Neural cell (in vitro differentiated cells): ENCODE measurements around the gene CPEB1. TPM values are rescaled to one million over a fixed set of nuclear protein-coding genes. Genes with fewer than 3 reads are reported as not detected.
"Not testable (repeated sequence)": the region's sequence is repeated elsewhere in the genome, so short reads cannot be mapped to it uniquely, and the experiment has no call there.

Source experiments
- H2AFZ ChIP-seq: fragments of 200-600, 300-800 bp; sonication (generic), shearing (Covaris generic); 2 replicates; pipeline ENCODE4 v1.6.0; 2014; ENCODE audit warnings: low read depth, mild to moderate bottlenecking, antibody characterized with exemption, low read length, moderate library complexity
- H3F3A ChIP-seq: fragments of 200-600 bp; shearing (Covaris generic); 2 replicates; pipeline ENCODE4 v1.6.1; 2016; ENCODE audit warnings: mild to moderate bottlenecking, moderate library complexity, mixed read lengths, antibody characterized with exemption, low read length; ENCODE audit not compliant: insufficient read depth, poor library complexity, severe bottlenecking
- H3K27ac ChIP-seq: fragments of 200-600, 300-800 bp; sonication (generic), shearing (Covaris generic); 2 replicates; pipeline ENCODE4 v1.5.1; 2014; ENCODE audit warnings: mild to moderate bottlenecking, low read length, moderate library complexity
- H3K27me3 ChIP-seq: fragments of 300-800, 200-600 bp; sonication (generic), shearing (Covaris generic); 2 replicates; pipeline ENCODE4 v1.6.0; 2014; ENCODE audit warnings: mild to moderate bottlenecking, low read depth, low read length, moderate library complexity; ENCODE audit not compliant: insufficient read depth
- H3K36me3 ChIP-seq: fragments of 300-800, 200-600 bp; sonication (generic), shearing (Covaris generic); 2 replicates; pipeline ENCODE4 v1.5.1; 2014; ENCODE audit warnings: mild to moderate bottlenecking, antibody characterized with exemption, low read length, moderate library complexity; ENCODE audit not compliant: insufficient read depth
- H3K4me2 ChIP-seq: fragments of 300-800, 200-600 bp; sonication (generic), shearing (Covaris generic); 2 replicates; pipeline ENCODE4 v1.6.0; 2014; ENCODE audit warnings: mild to moderate bottlenecking, low read length
- H3K4me3 ChIP-seq: fragments of 300-800, 200-600 bp; sonication (generic), shearing (Covaris generic); 2 replicates; pipeline ENCODE4 v1.5.1; 2014; ENCODE audit warnings: mild to moderate bottlenecking, low read length, moderate library complexity
- H3K79me2 ChIP-seq: fragments of 200-600 bp; shearing (Covaris generic); replicated peaks from 2 replicates; pipeline ENCODE4 v1.6.0; 2014; ENCODE audit warnings: mild to moderate bottlenecking, low read length, moderate library complexity; ENCODE audit not compliant: insufficient read depth
- H3K9ac ChIP-seq: fragments of 300-800, 200-600 bp; sonication (generic), shearing (Covaris generic); 2 replicates; pipeline ENCODE4 v1.6.1; 2016; ENCODE audit warnings: mild to moderate bottlenecking, low read length, mixed read lengths
- H3K9me2 ChIP-seq: fragments of 200-600 bp; shearing (Covaris generic); 2 replicates; pipeline ENCODE4 v1.6.1; 2016; ENCODE audit warnings: mild to moderate bottlenecking, low read length, mixed read lengths; ENCODE audit not compliant: insufficient read depth
- H3K9me3 ChIP-seq: fragments of 200-600, 300-800 bp; sonication (generic), shearing (Covaris generic); 2 replicates; pipeline ENCODE4 v1.6.1; 2016; ENCODE audit warnings: mild to moderate bottlenecking, mixed run types, low read length, moderate library complexity, mixed read lengths
- H4K20me1 ChIP-seq: fragments of 200-600 bp; shearing (Covaris generic); 2 replicates; pipeline ENCODE4 v1.6.1; 2016; ENCODE audit warnings: mild to moderate bottlenecking, mixed run types; ENCODE audit not compliant: insufficient read depth
- EZH2 ChIP-seq: fragments of 200-600, 300-800 bp; shearing (Covaris generic), sonication (generic); IDR thresholded peaks from 2 replicates; pipeline ENCODE4 v1.6.1; 2014; ENCODE audit warnings: antibody characterized with exemption, low read length, borderline replicate concordance, mild to moderate bottlenecking; ENCODE audit not compliant: insufficient read depth, poor library complexity, severe bottlenecking
- POLR2AphosphoS5 ChIP-seq: IDR thresholded peaks from 2 replicates; pipeline ENCODE4 v1.6.1; 2012
- RAD21 ChIP-seq: fragments of 450-650 bp; conservative IDR thresholded peaks from 2 replicates; pipeline ENCODE4 v1.6.1; 2014; ENCODE audit warnings: antibody characterized with exemption, mild to moderate bottlenecking, moderate library complexity
- SMC3 ChIP-seq: fragments of 450-650 bp; conservative IDR thresholded peaks from 2 replicates; pipeline ENCODE4 v1.6.1; 2014; ENCODE audit warnings: antibody characterized with exemption, mild to moderate bottlenecking, moderate library complexity; ENCODE audit not compliant: poor library complexity
- TAF1 ChIP-seq: IDR thresholded peaks from 2 replicates; pipeline ENCODE4 v1.6.1; 2012; ENCODE audit warnings: low read depth
- polyA plus RNA-seq: library from polyadenylated mRNA; depleted of rRNA; stranded (reverse); fragments of >200 nt; gene quantifications from 2 replicates; pipeline ENCODE4 v1.2.3, GENCODE V29; 2014
- TF ChIP-seq, protein P1 (sequence below): fragments of 450-650 bp; IDR thresholded peaks from 2 replicates; pipeline ENCODE4 v1.5.1; 2014; ENCODE audit warnings: antibody characterized with exemption, mild to moderate bottlenecking, moderate library complexity; ENCODE audit not compliant: poor library complexity, severe bottlenecking

CPEB1 gene
- polyA plus RNA-seq, 1 donor from 2014 or later = 0.61 TPM

DNA sequence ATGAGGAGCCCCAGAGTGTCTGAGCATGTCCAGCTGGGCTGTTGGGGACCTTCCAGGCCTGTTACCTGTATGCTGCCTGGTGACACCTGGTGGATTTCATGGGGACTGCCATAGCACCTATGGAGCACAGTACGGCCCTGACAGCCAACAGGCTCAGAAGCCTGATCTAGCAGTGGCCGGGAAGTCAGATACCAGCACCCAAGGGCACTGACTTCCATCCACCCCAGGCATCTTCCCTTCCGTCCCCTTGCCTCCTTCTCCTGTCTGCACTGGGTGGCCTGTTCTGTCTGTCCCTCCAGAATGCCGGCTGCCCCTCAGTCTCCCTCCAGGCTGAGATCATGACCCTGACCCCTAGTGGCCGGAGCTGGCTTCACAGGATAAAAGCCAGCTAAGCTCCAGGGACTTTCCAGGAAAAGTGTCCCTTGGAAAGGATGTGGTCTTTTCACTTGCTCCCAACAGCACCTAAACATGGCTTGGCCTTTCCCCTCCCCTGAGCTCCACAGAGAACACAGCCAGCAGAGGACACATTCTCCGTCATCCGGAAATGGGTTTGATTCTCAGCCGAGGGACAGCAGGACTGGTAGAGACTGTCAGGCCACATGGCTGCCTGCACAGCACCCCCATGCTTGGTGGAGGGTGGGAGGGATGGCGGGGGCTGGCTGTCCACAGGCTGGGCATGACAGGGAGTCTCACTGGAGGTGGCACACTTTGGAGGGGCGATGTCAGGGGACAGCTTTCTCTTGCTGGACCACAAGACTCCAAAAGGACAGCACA, 116.4 kb downstream of the CPEB1 start:
- Histone ChIP-seq H3K36me3 (no peaks in the 10 kb centered on the region), H4K20me1 (no peaks in the 10 kb centered on the region), H3K27me3 (no peaks in the 10 kb centered on the region), H3F3A (no peaks in the 10 kb centered on the region), H3K27ac (no peak overlapping the region), H3K9ac (peak overlapping the region; percentile 20), H3K79me2 (no peaks in the 10 kb centered on the region), H3K9me3 (no peaks in the 10 kb centered on the region), H3K4me3 (peak overlapping the region; percentile 52), H2AFZ (no peak overlapping the region), H3K4me2 (no peak overlapping the region), H3K9me2 (no peaks in the 10 kb centered on the region)
- TF ChIP-seq SMC3 (peak; percentile 97), RAD21 (peak; percentile 76), POLR2AphosphoS5 (no peak), EZH2 (no peak)
- TF ChIP-seq, protein P1, sequence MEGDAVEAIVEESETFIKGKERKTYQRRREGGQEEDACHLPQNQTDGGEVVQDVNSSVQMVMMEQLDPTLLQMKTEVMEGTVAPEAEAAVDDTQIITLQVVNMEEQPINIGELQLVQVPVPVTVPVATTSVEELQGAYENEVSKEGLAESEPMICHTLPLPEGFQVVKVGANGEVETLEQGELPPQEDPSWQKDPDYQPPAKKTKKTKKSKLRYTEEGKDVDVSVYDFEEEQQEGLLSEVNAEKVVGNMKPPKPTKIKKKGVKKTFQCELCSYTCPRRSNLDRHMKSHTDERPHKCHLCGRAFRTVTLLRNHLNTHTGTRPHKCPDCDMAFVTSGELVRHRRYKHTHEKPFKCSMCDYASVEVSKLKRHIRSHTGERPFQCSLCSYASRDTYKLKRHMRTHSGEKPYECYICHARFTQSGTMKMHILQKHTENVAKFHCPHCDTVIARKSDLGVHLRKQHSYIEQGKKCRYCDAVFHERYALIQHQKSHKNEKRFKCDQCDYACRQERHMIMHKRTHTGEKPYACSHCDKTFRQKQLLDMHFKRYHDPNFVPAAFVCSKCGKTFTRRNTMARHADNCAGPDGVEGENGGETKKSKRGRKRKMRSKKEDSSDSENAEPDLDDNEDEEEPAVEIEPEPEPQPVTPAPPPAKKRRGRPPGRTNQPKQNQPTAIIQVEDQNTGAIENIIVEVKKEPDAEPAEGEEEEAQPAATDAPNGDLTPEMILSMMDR = peak; percentile 100

DNA sequence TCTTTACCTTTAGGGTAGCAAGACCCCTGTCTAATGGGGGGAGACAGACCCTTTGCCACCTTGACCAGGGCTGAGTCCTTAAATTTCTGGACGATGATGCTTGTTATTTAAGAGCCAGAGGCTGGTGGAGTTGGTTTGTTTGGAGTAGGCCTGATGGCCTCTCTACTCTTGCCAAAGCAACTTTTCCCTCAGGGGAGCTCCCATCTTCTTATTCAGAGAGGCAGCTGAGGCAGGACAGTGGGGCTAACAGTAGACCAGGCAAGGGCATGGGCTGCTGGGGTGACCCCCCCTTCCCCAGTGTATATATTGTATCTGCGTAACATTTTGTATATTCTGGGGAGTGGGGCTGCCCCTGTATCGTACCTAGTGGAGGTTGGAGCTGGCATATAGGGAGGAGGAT, 117.2 kb downstream of the CPEB1 start:
- TF ChIP-seq RAD21 (no peak), TAF1 (no peak), EZH2 (no peak)
- H3K79me2 ChIP-seq = no peaks in the 10 kb centered on the region
- H3K9me2 ChIP-seq = no peaks in the 10 kb centered on the region
- no peak overlapping the region for H3K4me2 ChIP-seq
- no peak overlapping the region for H2AFZ ChIP-seq
- no peak overlapping the region for H3K27ac ChIP-seq
- no peaks in the 10 kb centered on the region for H3K9me3 ChIP-seq
- no peaks in the 10 kb centered on the region for H3K36me3 ChIP-seq
- no peaks in the 10 kb centered on the region for H3F3A ChIP-seq
- no peaks in the 10 kb centered on the region for H4K20me1 ChIP-seq
- no peak overlapping the region for H3K9ac ChIP-seq
- H3K4me3 ChIP-seq = no peak overlapping the region
- H3K27me3 ChIP-seq = no peaks in the 10 kb centered on the region

DNA sequence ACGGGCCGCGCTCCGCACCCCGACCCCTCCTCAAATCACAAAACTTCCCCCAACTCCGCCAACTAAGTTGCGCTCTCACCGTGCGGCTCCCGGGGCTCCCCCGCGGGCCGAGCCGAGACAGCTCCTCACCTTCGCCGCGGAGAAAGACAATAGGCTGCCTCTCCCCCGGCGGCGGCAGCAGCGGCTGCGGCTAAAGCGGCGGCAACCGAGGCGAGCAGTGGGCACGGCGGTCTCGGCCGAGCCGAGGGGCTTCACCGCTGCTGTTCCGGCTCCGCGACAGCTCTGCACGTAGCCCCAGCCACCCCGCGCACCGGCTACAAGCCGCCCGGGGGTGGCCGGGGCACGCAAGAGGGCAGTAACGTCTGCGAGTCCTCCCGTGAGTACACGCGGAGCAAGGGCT, 133.6 kb downstream of the CPEB1 start:
- not testable (repeated sequence) for H3K79me2 ChIP-seq, H2AFZ ChIP-seq, H4K20me1 ChIP-seq, H3K9me2 ChIP-seq, H3K27ac ChIP-seq, H3K27me3 ChIP-seq, H3K4me2 ChIP-seq, H3K9me3 ChIP-seq, H3K4me3 ChIP-seq, H3F3A ChIP-seq, H3K9ac ChIP-seq, H3K36me3 ChIP-seq

DNA sequence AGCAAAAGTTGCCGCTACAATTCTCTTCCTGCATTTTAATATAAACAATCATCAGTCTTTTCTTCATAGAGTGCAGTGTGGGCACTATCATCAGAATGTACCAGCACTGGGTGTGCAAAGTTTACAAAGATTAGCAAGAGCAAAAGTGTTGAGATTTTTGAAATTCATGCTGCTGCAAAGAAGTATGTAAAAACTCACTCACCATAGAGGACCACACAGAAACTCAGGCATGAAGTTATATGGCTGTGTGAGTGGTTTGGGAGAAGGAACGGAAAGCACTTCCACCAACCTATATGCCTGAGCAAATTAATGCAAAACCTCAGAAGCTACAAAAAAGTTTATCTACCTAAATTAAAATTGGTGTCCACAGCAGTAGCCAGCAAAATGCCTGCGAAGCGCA, 139.5 kb downstream of the CPEB1 start:
- H3K27me3 ChIP-seq, H3K27ac ChIP-seq, H2AFZ ChIP-seq, H3K79me2 ChIP-seq, H3K9ac ChIP-seq, H3K9me3 ChIP-seq, H3K36me3 ChIP-seq, H3K9me2 ChIP-seq, H3K4me2 ChIP-seq, H3F3A ChIP-seq, H3K4me3 ChIP-seq, H4K20me1 ChIP-seq: not testable (repeated sequence)

DNA sequence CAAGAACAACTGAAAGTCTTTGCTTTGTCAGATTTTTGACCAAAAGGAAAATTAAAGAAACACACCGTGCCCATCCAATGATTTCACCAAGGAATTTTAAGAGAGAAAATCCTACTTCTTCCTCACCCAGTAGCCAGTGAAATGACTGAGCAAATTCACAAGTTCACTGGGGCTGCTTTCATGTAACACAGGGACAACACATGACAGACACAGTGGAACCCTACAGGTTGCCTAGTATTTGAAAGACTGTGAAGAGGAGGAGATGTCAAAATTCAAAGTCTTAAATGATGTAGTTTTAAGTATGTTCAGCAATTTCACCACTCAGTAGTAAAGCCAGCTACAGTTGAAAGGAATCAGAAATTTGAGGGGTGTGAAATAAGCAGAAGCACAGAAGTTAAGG, 140.1 kb downstream of the CPEB1 start:
- H3K27ac ChIP-seq, H4K20me1 ChIP-seq, H3K79me2 ChIP-seq, H3K4me3 ChIP-seq, H3K4me2 ChIP-seq, H3K9me3 ChIP-seq, H3F3A ChIP-seq, H3K27me3 ChIP-seq, H3K9me2 ChIP-seq, H3K9ac ChIP-seq, H2AFZ ChIP-seq, H3K36me3 ChIP-seq: not testable (repeated sequence)

DNA sequence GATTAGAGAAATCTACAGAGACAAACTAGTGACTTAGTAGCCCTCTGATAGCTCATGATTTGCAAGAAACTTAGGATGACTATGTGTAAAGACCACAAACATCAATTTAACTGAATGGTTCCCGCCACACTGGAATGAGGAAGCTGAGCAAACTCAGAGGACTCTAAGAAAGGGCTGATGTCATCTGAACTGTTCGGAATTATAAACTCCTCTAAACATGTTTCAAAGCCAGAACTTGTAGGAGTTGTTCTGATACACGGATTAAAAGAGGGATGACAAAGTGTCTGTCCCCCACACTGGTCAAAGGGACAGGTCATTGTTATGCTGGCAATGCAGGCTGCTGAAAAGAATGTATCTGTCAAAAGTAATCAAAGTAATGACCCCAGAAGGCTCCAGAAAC, 141.3 kb downstream of the CPEB1 start:
- H3K4me3 ChIP-seq, H2AFZ ChIP-seq, H3K4me2 ChIP-seq: not testable (repeated sequence)

More for the DNA sequence above, 141.3 kb downstream of the CPEB1 start:
- H3K36me3 ChIP-seq, H3K9me2 ChIP-seq, H3K9ac ChIP-seq, H3F3A ChIP-seq, H3K79me2 ChIP-seq, H4K20me1 ChIP-seq, H3K27me3 ChIP-seq, H3K27ac ChIP-seq, H3K9me3 ChIP-seq: not testable (repeated sequence)
